Adipocyte (in vitro differentiated cells): ENCODE results near the gene S100A2.

ENCODE experiments used
- DNase-seq: peaks from one replicate; pipeline ENCODE4 v3.0.0-alpha.2; 2015; ENCODE audit warnings: low read depth
- H3K27me3 ChIP-seq: replicated peaks from 2 replicates; pipeline ENCODE4 v1.7.0; 2013; ENCODE audit warnings: mild to moderate bottlenecking, low read length, moderate library complexity; ENCODE audit not compliant: control insufficient read depth, insufficient read depth
- H3K36me3 ChIP-seq: 2 replicates; pipeline ENCODE4 v1.7.0; 2013; ENCODE audit warnings: low read length, mild to moderate bottlenecking, moderate library complexity; ENCODE audit not compliant: control insufficient read depth, insufficient read depth, severe bottlenecking
- H3K4me1 ChIP-seq: 2 replicates; pipeline ENCODE4 v1.7.0; 2013; ENCODE audit warnings: mild to moderate bottlenecking, low read length, moderate library complexity; ENCODE audit not compliant: control insufficient read depth, insufficient read depth
- H3K4me3 ChIP-seq: 2 replicates; pipeline ENCODE4 v1.7.0; 2013; ENCODE audit warnings: mild to moderate bottlenecking, low read length, moderate library complexity
- H3K9ac ChIP-seq: 2 replicates; pipeline ENCODE4 v1.7.0; 2013; ENCODE audit warnings: mild to moderate bottlenecking, low read length, moderate library complexity
- H3K9me3 ChIP-seq: 2 replicates; pipeline ENCODE4 v1.7.0; 2013; ENCODE audit warnings: mild to moderate bottlenecking, low read length, moderate library complexity; ENCODE audit not compliant: control insufficient read depth

The S100A2 gene

DNA sequence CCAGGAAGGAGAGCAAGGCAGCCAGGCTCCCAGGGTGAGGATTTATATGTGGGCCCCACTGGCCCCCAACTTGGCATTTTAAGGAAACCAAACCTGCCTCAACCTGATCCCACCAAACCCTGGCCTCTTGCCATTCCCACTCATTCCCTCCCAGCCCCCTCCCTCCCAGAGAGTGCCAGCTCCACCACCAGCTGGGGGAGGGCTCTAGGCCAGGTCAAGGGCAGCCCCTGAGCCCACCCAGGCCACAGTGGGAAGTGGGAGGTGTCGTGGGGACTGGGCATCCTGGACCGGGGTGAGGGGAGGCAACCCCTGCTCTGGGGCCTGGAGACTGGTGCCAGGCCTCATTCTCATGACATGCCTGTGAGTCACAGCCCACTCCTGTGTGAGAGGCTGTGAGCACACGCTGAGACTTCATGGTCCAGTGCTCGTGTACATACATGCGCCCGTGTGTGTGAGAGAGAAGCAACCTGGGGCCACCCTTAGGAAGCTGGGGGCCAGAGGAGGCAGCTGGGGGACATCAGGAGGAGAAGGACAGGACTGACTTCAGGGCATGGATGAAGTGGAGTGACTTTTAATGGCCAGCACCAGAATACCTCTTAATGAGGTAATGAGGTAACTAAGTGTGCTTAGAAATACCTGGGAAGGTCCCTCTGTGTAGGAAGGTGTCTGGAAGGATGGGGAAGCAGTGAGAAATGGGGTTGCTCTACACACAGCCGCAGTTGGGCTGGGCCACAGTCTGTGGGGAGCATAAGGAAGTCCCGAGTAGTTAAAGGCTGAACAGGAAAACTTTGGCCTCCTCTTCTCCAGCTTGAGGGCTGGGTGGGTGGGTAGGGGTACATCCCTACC is at the start of gene S100A2:
Gene S100A2, minus strand, starts transcription at position 316 of the 846 bp plus-strand sequence. CDS start 1,967 bp downstream, outside the sequence.
- Histone ChIP-seq H3K9me3 (no peaks in the 10 kb centered on the region), H3K9ac (peak within 1 kb of the TSS; percentile 90), H3K4me3 (peak within 1 kb of the TSS; percentile 67), H3K27me3 (no peaks in the 10 kb centered on the region), H3K4me1 (peaks cover 34% of the 10 kb centered on the region), H3K36me3 (no peaks in the 10 kb centered on the region)
- peak; percentile 94 for DNase-seq

DNA sequence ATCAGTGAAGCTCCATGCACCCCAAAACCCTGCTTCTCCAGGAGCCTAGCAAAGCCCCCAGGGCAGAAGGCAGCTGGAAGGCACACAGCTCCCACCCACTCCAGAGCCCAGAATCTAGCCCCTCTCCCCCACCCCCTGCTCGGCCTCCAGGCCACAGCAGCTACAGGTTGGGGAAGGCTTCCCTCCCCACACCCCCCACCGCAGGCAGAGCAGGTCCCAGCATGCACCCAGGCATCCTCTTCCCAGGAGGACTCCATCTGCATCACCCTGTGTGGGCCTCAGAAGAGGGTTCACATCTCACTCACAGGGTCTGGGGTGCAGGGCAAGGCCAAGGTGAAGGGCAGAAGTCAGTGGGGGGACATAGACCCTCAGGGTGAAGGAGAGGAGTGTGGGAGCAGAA is 49.8 kb upstream of the S100A2 start:
- no peak overlapping the region for H3K9ac ChIP-seq
- peaks cover 21% of the 10 kb centered on the region for H3K36me3 ChIP-seq
- peaks cover 38% of the 10 kb centered on the region for H3K4me1 ChIP-seq
- DNase-seq: no peak
- H3K27me3 ChIP-seq: no peaks in the 10 kb centered on the region
- H3K4me3 ChIP-seq: no peak overlapping the region
- no peaks in the 10 kb centered on the region for H3K9me3 ChIP-seq

DNA sequence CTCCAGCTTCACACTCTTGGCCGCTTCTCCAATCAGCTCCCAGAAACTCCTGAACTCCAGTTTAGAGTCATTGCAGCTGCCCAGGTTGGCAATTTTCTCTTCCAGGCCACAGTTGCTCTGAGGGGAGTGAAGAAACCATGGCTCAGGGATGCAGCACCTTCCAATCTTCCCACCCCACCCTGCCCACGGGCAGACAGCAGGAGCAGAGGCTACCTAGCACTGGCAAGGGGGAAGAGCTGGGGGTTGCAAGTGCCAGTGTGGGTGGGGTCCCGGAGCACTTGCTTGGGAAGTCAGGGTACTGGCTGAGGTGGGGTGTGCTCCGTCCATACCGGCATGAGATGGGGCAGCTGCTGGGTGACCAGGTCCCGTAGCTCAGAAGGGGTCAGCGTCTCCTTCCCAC is 49.3 kb upstream of the S100A2 start:
- Histone ChIP-seq H3K4me1 (peaks cover 43% of the 10 kb centered on the region), H3K36me3 (peaks cover 16% of the 10 kb centered on the region), H3K4me3 (no peak overlapping the region), H3K9ac (no peak overlapping the region), H3K9me3 (no peaks in the 10 kb centered on the region), H3K27me3 (no peaks in the 10 kb centered on the region)
- no peak for DNase-seq

DNA sequence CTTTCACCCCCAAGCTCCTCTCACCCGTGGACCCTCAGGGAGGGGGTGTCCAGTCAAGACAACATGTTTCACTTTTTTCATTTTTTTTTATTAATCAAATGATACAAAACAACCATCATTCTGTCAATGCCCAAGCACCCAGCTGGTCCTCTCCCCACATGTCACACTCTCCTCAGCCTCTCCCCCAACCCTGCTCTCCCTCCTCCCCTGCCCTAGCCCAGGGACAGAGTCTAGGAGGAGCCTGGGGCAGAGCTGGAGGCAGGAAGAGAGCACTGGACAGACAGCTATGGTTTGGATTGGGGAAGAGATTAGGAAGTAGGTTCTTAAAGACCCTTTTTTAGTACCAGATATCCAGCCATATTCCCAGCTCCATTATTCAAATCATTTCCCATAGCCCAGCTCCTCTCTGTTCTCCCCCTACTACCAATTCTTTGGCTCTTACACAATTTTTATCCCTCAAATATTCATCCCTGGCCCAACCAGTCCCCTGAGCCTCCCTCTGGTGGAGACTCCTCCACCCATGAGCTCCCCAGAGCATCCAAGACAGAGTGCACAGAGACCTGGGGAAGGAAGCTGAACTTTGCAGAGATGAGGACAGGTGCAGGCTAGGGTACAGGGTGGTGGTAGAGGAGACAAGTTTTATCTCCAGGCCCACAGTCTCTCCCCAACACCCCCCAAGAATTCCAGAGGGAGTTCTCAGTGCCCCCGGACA is 48.7 kb upstream of the S100A2 start:
- no peak overlapping the region for H3K9ac ChIP-seq
- H3K4me1 ChIP-seq: peaks cover 49% of the 10 kb centered on the region
- no peaks in the 10 kb centered on the region for H3K9me3 ChIP-seq
- no peak for DNase-seq
- peaks cover 11% of the 10 kb centered on the region for H3K36me3 ChIP-seq
- H3K27me3 ChIP-seq: no peaks in the 10 kb centered on the region
- H3K4me3 ChIP-seq: no peak overlapping the region

DNA sequence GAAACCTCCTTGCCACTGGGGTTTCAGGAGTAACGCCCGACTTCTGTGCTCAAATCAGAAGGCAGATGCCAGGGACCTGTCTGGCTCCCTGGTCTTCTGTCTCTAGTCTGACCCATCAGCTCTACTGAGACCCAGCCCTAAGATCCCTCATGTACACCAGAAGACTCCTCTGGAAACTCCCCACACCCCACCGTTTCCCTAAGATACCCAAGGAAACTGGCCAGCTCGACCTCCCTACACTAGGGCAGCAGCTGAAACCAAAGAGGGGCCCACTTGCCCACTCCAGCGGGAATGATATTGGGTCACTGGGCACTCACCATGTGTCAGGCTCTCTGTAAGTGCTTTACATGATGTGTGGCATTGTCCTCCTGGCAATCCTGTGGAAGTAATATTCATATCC is 47.8 kb upstream of the S100A2 start:
- Histone ChIP-seq H3K4me3 (peak overlapping the region; percentile 91), H3K9me3 (no peaks in the 10 kb centered on the region), H3K9ac (peak overlapping the region; percentile 95), H3K36me3 (peaks cover 1% of the 10 kb centered on the region), H3K27me3 (no peaks in the 10 kb centered on the region), H3K4me1 (peaks cover 58% of the 10 kb centered on the region)
- no peak for DNase-seq

DNA sequence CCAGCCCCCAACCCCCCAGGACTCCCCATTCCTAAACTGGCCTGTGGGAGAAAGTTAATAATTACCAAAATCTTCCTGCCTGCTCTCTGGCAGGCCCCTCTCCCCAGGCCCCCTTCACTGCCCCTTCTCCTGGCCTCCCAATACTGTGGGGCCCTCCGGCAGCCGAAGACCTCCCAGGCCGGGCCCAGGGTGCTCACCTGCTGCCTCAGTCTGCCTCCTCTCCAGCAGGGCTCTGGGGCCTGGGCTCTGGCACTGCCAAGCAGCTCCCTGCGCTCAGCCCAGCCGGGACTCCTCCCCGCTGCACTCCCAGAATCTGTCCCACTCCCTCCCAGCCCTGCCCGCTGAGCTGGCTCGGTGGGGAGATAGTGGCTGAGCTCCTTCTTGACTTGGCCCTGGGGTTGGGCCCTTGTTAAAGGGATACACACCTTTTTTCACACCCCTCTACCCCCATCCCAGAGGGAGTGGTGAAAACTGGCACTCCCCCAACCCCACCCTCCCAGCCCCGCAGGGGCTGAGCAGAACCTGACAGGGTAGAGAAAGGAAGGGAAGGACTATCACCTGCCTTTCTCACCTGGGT is 47.2 kb upstream of the S100A2 start, which contains the start of gene S100A16:
Gene S100A16, minus strand, starts transcription at position 383 of the 577 bp plus-strand sequence. CDS start 4,986 bp downstream, outside the sequence.
- no peaks in the 10 kb centered on the region for H3K27me3 ChIP-seq
- H3K36me3 ChIP-seq: peaks cover 3% of the 10 kb centered on the region
- H3K4me3 ChIP-seq: peak within 1 kb of the TSS; percentile 91
- peak; percentile 85 for DNase-seq
- peak within 1 kb of the TSS; percentile 95 for H3K9ac ChIP-seq
- H3K4me1 ChIP-seq: peaks cover 61% of the 10 kb centered on the region
- H3K9me3 ChIP-seq: no peaks in the 10 kb centered on the region

DNA sequence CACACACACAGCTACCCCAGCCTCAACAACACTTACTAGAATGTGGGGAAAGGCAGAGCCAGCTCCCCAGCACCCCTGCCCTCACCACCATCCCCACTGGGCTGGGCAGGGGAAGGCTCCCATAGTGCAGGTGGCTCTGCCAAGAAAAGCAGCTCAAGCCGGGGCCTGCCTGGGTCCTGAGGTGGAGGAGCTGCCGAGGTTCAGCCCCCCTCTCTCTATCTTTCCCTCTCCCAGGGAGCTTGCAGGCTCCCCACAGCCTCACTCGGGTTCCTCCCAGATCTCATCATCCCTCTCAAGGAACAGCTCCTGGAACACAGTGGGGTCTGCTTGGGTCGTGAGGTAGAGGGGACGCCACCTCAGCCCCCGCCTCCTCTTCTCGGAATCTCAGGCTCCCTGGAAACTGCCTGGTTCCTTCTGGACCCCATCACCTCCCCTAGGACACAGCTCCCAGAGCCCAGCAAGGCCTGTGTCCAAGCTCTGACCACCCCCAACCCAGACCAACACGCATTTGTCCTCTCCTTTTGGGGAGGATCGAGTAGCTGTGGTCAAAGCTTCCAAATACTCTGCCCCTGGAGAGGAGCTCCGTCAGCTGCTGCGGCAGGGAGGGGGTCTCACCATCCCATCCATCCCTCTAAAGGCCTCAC is 46.6 kb upstream of the S100A2 start:
- Histone ChIP-seq H3K4me3 (peak overlapping the region; percentile 91), H3K9me3 (no peaks in the 10 kb centered on the region), H3K9ac (peak overlapping the region; percentile 95), H3K36me3 (peaks cover 9% of the 10 kb centered on the region), H3K27me3 (no peaks in the 10 kb centered on the region), H3K4me1 (peaks cover 57% of the 10 kb centered on the region)
- peak; percentile 61 for DNase-seq

DNA sequence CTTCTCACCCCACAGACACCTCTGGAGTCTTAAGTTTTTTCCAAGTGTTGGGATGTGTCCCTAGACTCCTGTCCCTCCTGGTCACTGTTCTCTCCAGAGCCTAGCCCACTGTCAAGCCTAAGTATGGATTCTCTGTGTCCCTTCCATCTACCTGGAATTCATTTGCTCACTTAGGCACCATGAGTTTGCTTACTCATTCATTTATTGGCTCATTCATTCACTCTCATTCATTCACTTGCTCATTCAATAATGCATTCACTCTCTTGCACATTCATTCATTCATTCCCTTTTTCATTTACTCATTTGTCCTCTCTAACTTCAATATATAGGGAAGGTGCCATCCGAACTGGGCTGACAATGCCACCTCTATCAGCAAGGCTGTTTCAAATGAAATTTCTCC is 45.7 kb upstream of the S100A2 start:
- Histone ChIP-seq H3K36me3 (peaks cover 17% of the 10 kb centered on the region), H3K27me3 (no peaks in the 10 kb centered on the region), H3K4me3 (peak overlapping the region; percentile 91), H3K4me1 (peaks cover 48% of the 10 kb centered on the region), H3K9ac (peak overlapping the region; percentile 95), H3K9me3 (no peaks in the 10 kb centered on the region)
- no peak for DNase-seq

DNA sequence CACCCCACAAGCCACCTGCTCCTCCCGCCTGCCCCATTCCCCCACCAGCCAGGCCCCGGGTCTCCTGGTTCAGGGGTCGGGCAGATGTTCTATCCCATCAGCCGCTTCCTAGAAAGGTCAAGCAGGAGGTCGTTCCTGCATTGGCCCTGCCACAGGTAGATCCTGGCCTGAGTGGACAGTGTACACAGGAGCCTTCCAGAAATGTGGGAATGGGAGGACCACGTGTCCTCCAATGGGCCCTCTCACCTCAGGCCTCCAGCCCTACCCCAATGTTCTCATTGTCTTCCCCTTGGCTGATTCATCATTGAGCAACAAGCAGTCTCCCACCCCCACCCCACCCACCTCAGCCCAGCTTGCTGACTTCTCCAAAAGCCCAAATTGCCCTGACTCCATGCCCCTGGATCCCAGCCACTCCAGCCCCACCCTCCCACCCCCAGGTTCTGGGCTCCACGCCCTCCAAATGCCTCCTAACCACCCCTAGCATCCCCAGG is 45.2 kb upstream of the S100A2 start:
- Histone ChIP-seq H3K4me1 (peaks cover 43% of the 10 kb centered on the region), H3K27me3 (no peaks in the 10 kb centered on the region), H3K9me3 (no peaks in the 10 kb centered on the region), H3K4me3 (peak overlapping the region; percentile 91), H3K9ac (no peak overlapping the region), H3K36me3 (peaks cover 22% of the 10 kb centered on the region)
- DNase-seq: peak; percentile 64

DNA sequence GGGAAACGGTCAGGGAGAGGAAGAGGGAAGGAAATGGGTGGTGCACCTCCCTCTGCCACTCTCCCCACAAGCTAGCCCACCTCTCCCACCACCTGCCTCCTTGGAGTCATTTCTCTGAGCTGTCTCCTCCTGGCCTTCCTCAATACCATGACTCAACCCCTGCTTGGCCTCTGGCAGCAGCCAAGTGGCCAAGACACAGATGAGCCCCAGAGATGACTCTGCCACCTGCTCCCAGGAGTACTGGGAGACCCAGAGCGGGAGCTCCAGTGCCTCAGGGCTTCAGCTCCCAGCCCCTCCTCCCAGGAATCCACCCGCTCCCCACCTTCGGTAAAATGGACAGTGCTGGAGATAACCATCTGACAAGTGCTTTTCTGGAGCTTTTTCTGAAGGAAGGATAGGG is 44.7 kb upstream of the S100A2 start:
- no peaks in the 10 kb centered on the region for H3K27me3 ChIP-seq
- peak; percentile 34 for DNase-seq
- peak overlapping the region; percentile 74 for H3K9ac ChIP-seq
- peaks cover 43% of the 10 kb centered on the region for H3K4me1 ChIP-seq
- H3K36me3 ChIP-seq: peaks cover 26% of the 10 kb centered on the region
- no peaks in the 10 kb centered on the region for H3K9me3 ChIP-seq
- peak overlapping the region; percentile 73 for H3K4me3 ChIP-seq

DNA sequence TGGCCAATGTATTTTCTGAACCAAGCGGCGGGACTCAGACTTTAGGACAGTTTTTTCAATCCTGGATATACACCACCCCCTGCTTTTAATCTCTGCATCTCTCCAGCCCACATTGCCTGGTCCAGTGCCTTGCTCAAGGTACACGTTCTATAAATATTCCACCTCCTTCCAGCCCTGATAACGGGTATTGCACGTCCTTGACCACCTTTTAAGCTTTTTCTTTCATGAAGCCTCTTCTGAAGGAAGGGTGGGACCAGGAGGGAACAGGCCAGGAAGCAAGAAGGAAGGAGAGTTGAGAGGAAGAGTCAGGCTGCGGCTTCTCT is 43.9 kb upstream of the S100A2 start:
- no peak for DNase-seq
- Histone ChIP-seq H3K9ac (peak overlapping the region; percentile 74), H3K9me3 (no peaks in the 10 kb centered on the region), H3K27me3 (no peaks in the 10 kb centered on the region), H3K4me1 (peaks cover 43% of the 10 kb centered on the region), H3K4me3 (peak overlapping the region; percentile 73), H3K36me3 (peaks cover 30% of the 10 kb centered on the region)
